Progenitor cell of endocrine pancreas (in vitro differentiated cells): Measurements from ENCODE around the gene NFYC. TPM values are rescaled to one million over a fixed set of nuclear protein-coding genes. Genes with fewer than 3 reads are reported as not detected.

ENCODE experiments used
- DNase-seq: peaks from one replicate; pipeline ENCODE4 v3.0.0; 2021; ENCODE audit warnings: low spot score; ENCODE audit not compliant: unreplicated experiment
- H3K27ac Mint-ChIP-seq: 2 replicates; pipeline ENCODE4 v1.8.0; 2021; ENCODE audit warnings: mild to moderate bottlenecking, moderate library complexity, mixed read lengths
- H3K27me3 Mint-ChIP-seq: 2 replicates; pipeline ENCODE4 v1.8.0; 2021; ENCODE audit warnings: mixed read lengths
- H3K36me3 Mint-ChIP-seq: 2 replicates; pipeline ENCODE4 v1.8.0; 2022; ENCODE audit warnings: mixed read lengths; ENCODE audit not compliant: insufficient read depth
- H3K4me1 Mint-ChIP-seq: 2 replicates; pipeline ENCODE4 v1.8.0; 2021; ENCODE audit warnings: low read depth, mixed read lengths
- H3K4me3 Mint-ChIP-seq: 2 replicates; pipeline ENCODE4 v1.8.0; 2021; ENCODE audit warnings: low read depth, mild to moderate bottlenecking, moderate library complexity, mixed read lengths
- H3K9me3 Mint-ChIP-seq: 2 replicates; pipeline ENCODE4 v1.8.0; 2021; ENCODE audit warnings: low read depth, mixed read lengths
- total RNA-seq: library from RNA; stranded (reverse); gene quantifications from 2 replicates; pipeline ENCODE4 v1.2.1, GENCODE V29; 2021
- TF ChIP-seq, protein P1 (sequence below): fragments of 200-600 bp; sonication (generic); IDR thresholded peaks from one replicate; pipeline ENCODE4 v1.5.0; 2021; ENCODE audit warnings: antibody characterized with exemption, mild to moderate bottlenecking; ENCODE audit not compliant: unreplicated experiment

Gene NFYC
- total RNA-seq, 1 donor from 2014 or later: 73.4 TPM

DNA sequence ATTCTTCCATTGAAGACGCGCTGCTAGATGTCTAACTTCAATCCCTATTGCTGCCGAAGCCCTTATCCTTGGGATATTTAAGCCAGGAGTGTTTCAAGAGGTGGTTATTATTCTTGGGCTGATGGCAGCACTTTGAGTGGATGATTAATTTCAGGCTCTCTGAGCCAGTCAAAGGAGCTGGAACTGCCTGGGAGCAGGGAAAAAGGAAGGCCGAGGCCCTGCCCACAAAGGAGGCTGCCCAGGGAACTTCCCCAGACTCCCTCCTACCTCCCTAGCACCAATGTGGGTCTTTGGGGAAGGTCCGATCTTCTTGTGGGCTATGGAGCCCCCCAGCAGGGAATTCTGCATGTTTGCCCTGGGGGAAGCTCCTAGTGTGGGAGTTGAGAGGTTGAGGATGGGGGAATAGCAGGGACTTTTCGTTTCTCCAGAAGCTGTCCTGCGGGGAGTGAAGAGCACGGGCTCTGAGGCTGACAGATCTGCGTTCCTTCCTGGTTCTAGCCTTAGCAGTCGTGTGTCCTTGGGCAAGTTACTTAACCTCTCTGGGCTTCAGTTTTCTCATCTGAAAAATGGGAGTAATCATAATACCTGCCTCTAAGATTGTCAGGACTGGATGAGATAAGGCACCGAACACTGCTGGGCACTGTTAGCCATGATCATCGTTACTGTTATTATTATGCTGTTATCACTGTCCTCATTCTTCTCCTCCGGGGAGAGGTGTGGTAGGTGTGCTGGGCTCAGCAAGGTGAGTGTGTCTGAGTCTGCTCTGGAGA is 98.3 kb downstream of the NFYC start:
- Mint-ChIP-seq H3K27me3 (peaks cover 45% of the 10 kb centered on the region), H3K27ac (no peak overlapping the region), H3K4me3 (no peak overlapping the region), H3K4me1 (peaks cover 2% of the 10 kb centered on the region), H3K9me3 (no peaks in the 10 kb centered on the region), H3K36me3 (no peaks in the 10 kb centered on the region)
- no peak for DNase-seq
- TF ChIP-seq, protein P1, sequence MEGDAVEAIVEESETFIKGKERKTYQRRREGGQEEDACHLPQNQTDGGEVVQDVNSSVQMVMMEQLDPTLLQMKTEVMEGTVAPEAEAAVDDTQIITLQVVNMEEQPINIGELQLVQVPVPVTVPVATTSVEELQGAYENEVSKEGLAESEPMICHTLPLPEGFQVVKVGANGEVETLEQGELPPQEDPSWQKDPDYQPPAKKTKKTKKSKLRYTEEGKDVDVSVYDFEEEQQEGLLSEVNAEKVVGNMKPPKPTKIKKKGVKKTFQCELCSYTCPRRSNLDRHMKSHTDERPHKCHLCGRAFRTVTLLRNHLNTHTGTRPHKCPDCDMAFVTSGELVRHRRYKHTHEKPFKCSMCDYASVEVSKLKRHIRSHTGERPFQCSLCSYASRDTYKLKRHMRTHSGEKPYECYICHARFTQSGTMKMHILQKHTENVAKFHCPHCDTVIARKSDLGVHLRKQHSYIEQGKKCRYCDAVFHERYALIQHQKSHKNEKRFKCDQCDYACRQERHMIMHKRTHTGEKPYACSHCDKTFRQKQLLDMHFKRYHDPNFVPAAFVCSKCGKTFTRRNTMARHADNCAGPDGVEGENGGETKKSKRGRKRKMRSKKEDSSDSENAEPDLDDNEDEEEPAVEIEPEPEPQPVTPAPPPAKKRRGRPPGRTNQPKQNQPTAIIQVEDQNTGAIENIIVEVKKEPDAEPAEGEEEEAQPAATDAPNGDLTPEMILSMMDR: no peak

DNA sequence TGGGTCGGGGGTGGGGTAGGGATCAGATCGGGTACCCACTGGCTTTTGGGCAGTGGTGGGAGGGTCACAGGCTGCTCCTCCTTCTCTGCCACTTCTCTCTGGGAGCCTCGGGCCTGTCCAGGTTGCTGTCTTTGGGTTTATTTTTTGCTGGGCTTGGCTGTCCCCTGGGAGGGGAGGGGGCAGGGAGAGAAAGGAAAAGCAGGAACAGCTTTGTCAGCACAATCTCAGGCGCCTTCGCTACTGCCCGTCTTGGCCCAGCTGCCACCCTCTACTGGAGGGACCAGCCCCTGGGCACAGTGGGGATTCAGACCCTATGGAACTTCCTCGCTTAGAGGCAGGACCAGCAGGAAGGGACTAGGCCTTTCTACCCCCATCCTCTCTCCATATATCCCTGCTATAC is 100.5 kb downstream of the NFYC start:
- peaks cover 2% of the 10 kb centered on the region for H3K4me1 Mint-ChIP-seq
- H3K27me3 Mint-ChIP-seq: peaks cover 41% of the 10 kb centered on the region
- TF ChIP-seq, protein P1: no peak
- H3K9me3 Mint-ChIP-seq: no peaks in the 10 kb centered on the region
- H3K4me3 Mint-ChIP-seq: no peak overlapping the region
- no peaks in the 10 kb centered on the region for H3K36me3 Mint-ChIP-seq
- no peak overlapping the region for H3K27ac Mint-ChIP-seq
- no peak for DNase-seq

DNA sequence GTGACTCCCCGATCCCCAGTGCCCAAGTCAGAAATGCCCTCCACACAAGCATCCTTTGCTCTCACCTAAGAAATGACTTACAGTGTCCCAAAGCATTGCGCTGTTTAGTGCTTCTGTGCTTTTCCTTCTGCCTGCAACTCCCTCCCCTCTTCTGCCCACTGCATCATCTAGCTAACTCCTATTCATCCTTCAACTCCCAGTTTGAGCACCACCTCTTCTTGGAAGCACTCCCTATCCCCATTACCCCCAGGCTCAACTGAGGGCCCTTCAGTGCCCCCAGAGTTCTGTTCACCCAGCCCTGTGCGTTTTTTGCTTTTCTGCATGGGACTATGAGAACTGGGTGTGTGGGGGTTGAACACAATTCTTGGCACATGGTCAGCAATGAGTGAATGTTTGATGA is 102.1 kb downstream of the NFYC start:
- Mint-ChIP-seq H3K4me3 (no peak overlapping the region), H3K9me3 (no peaks in the 10 kb centered on the region), H3K4me1 (no peaks in the 10 kb centered on the region), H3K27ac (no peak overlapping the region), H3K36me3 (no peaks in the 10 kb centered on the region), H3K27me3 (peaks cover 42% of the 10 kb centered on the region)
- TF ChIP-seq, protein P1: no peak
- DNase-seq: no peak

DNA sequence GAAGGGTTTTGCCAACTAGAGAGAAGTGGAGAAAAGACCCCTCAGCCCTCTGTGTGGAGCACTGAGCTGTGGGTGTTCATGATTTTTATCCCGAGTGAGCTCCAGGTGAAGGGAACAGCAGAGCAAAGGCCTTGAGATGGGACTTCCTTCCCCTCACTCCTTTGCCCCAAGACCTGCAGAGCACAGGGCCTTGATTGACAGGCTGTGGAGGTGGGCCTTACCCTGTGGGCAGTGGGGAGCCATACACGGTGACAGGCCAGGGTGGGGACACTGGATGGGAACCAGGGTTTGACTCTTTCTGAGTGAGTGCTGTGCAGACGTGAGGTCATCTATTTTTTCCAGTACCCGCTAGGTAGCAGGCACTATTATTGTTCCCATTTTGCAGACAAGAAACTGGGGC is 102.5 kb downstream of the NFYC start:
- Mint-ChIP-seq H3K27ac (no peak overlapping the region), H3K36me3 (no peaks in the 10 kb centered on the region), H3K9me3 (no peaks in the 10 kb centered on the region), H3K27me3 (peaks cover 38% of the 10 kb centered on the region), H3K4me3 (no peak overlapping the region), H3K4me1 (no peaks in the 10 kb centered on the region)
- TF ChIP-seq, protein P1: no peak
- no peak for DNase-seq

DNA sequence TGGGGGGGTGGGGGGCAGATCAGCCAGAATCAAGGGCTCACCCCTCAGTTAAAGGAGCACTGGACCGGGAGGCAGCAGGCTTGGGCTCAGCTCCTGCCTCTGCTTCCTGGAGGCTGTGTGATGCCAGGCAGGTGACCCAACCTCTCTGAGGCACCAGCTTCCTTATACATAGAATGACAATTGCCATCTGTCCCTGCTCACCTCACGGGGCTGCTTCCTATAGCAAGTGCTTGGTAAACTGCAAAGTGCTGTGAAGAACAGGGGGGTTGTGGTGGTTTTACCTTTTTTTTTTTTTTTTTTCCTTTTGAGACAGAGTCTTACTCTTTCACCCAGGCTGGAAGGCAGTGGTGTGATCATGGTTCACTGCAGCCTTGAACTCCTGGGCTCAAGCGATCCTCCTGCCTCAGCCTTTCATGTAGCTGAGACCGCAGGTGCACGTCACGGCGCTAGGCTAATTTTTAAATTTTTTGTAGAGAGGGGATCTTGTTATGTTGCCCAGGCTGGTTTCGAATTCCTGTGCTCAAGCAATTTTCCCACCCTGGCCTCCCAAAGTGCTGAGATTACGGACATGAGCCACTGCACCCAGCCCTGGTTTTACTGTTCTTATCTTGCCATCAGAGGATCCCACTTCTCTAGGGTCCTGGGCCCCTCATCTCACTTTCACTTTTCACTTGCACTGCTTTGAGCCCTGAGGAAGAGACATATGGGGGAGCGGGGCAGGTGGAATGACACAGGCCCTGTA is 103.6 kb downstream of the NFYC start:
- no peaks in the 10 kb centered on the region for H3K4me1 Mint-ChIP-seq
- H3K9me3 Mint-ChIP-seq: no peaks in the 10 kb centered on the region
- TF ChIP-seq, protein P1: no peak
- H3K27me3 Mint-ChIP-seq: peaks cover 45% of the 10 kb centered on the region
- DNase-seq: no peak
- no peak overlapping the region for H3K4me3 Mint-ChIP-seq
- H3K36me3 Mint-ChIP-seq: no peaks in the 10 kb centered on the region
- H3K27ac Mint-ChIP-seq: no peak overlapping the region
